HG02885 (cell line): ENCODE data around the gene PRG2.

ENCODE experiments used
- ATAC-seq: cut with Tn5 transposase; IDR thresholded peaks from one replicate; pipeline ENCODE4 v1.9.1; 2021; ENCODE audit warnings: mild to moderate bottlenecking; ENCODE audit not compliant: unreplicated experiment, poor library complexity

The PRG2 gene

GRCh38 chr11:57390535-57390934, at the start of gene PRG2:
PRG2 (minus strand) TSS chr11:57390650; CDS start chr11:57389944, 706 bp downstream.
- ATAC-seq: no peak

GRCh38 chr11:57439786-57440185, 49.3 kb upstream of the PRG2 start:
- no peak for ATAC-seq

- ATAC-seq: no peak
Observed at GRCh38 chr11:57438345-57439285, 48.2 kb upstream of the PRG2 start.

- no peak for ATAC-seq
Observed at GRCh38 chr11:57436031-57436430, 45.6 kb upstream of the PRG2 start.

- no peak for ATAC-seq
Observed at GRCh38 chr11:57434640-57435546, 44.4 kb upstream of the PRG2 start.

- peak; percentile 50 for ATAC-seq
Observed at GRCh38 chr11:57432714-57433163, 42.3 kb upstream of the PRG2 start.

GRCh38 chr11:57432149-57432561, 41.7 kb upstream of the PRG2 start:
- ATAC-seq: no peak

- ATAC-seq: no peak
Observed at GRCh38 chr11:57430952-57431351, 40.5 kb upstream of the PRG2 start.

GRCh38 chr11:57429946-57430345, 39.5 kb upstream of the PRG2 start:
- no peak for ATAC-seq

- ATAC-seq: no peak
Observed at GRCh38 chr11:57428643-57429042, 38.2 kb upstream of the PRG2 start.

- ATAC-seq: no peak
Observed at GRCh38 chr11:57427727-57428082, 37.3 kb upstream of the PRG2 start.

- ATAC-seq: peak; percentile 63
Observed at GRCh38 chr11:57426929-57427726, 36.7 kb upstream of the PRG2 start, which contains the start of gene SLC43A3. SLC43A3 (minus strand) TSS chr11:57427121; CDS start chr11:57426172, 949 bp downstream.

GRCh38 chr11:57426439-57426928, 36.0 kb upstream of the PRG2 start:
- no peak for ATAC-seq

- no peak for ATAC-seq
Observed at GRCh38 chr11:57425565-57426438, 35.4 kb upstream of the PRG2 start.

- ATAC-seq: peak; percentile 90
Observed at GRCh38 chr11:57424792-57425564, 34.5 kb upstream of the PRG2 start.

- no peak for ATAC-seq
Observed at GRCh38 chr11:57424137-57424791, 33.8 kb upstream of the PRG2 start.

- ATAC-seq: no peak
Observed at GRCh38 chr11:57422669-57423068, 32.2 kb upstream of the PRG2 start.

- no peak for ATAC-seq
Observed at GRCh38 chr11:57421805-57422204, 31.4 kb upstream of the PRG2 start.
